ENCODE measurements around the gene VCAN. TPM values are rescaled to one million over a fixed set of nuclear protein-coding genes. Genes with fewer than 3 reads are reported as not detected.

The VCAN gene
- total and polyA plus RNA-seq, 2 of the 8 experiments (the other 6 are each of a cell fraction or from before 2014, with no cell fraction given) = 146 to 404 TPM

GRCh38 chr5:83559118-83559785 is 87.7 kb downstream of the VCAN start:
- H3K79me1 ChIP-seq (ENCODE audit: low read depth, low read length) = no peaks in the 10 kb centered on the region
- no peaks in the 10 kb centered on the region for H3K9me3 ChIP-seq (ENCODE audit: insufficient read depth in 2 of 2, low read depth in 1 of 2, low read length in 1 of 2)
- no peak overlapping the region for H3K4me2 ChIP-seq (ENCODE audit: insufficient read depth in 1 of 2, low read depth in 2 of 2, low read length in 2 of 2)
- no peak overlapping the region for H3K4me3 ChIP-seq (ENCODE audit: extremely low read depth in 1 of 4, insufficient read depth in 2 of 4, low read depth in 3 of 4, low read length in 4 of 4)
- no peaks in the 10 kb centered on the region for H3K27me3 ChIP-seq (replicated peaks in 1 of 4; ENCODE audit: control insufficient read depth in 3 of 4, extremely low read depth in 1 of 4, insufficient read depth in 3 of 4, low read length in 3 of 4)
- FAIRE-seq (no peak), DNase-seq (ENCODE audit: low read depth in 1 of 2, low spot score in 2 of 2) (no peak)
- POLR2A ChIA-PET (ENCODE audit: partially characterized antibody) = no interaction called here
- no peak overlapping the region for H2BK20ac ChIP-seq (ENCODE audit: low read length)
- no peaks in the 10 kb centered on the region for H3K79me2 ChIP-seq (ENCODE audit: control insufficient read depth in 1 of 2, insufficient read depth in 2 of 2, low read length in 2 of 2)
- H3K36me3 ChIP-seq (ENCODE audit: control insufficient read depth in 2 of 4, insufficient read depth in 4 of 4, low read length in 3 of 4) = peaks cover 5 to 66% (median 41%) of the 10 kb centered on the region in 4 experiments
- H3K27ac ChIP-seq (ENCODE audit: low read depth, low read length) = no peak overlapping the region
- H3K9ac ChIP-seq (replicated peaks in 1 of 4; ENCODE audit: extremely low read depth in 1 of 4, low read depth in 3 of 4, low read length in 3 of 4) = no peak overlapping the region
- no peak overlapping the region for H3K56ac ChIP-seq (replicated peaks; ENCODE audit: insufficient read length, low read depth, low read length)
- H3K4me1 ChIP-seq (replicated peaks in 1 of 4; ENCODE audit: control insufficient read depth in 3 of 4, insufficient read depth in 4 of 4, low read length in 3 of 4) = no peaks in the 10 kb centered on the region; a peak in 1 of 7 replicates
- H2BK5ac ChIP-seq (ENCODE audit: low read depth, low read length) = no peak overlapping the region
- peaks cover 0 to 2% of the 10 kb centered on the region in 2 experiments for H4K20me1 ChIP-seq (replicated peaks in 1 of 2; ENCODE audit: control insufficient read depth in 1 of 2, insufficient read depth in 2 of 2, low read length in 2 of 2)
- WGBS, 2 experiments (ENCODE audit: extremely low coverage in 1 of 2, insufficient coverage in 1 of 2, insufficient read length in 1 of 2, insufficient replicate concordance in 2 of 2, low coverage in 1 of 2, low lambda C conversion rate in 2 of 2, missing lambda C conversion rate in 1 of 2) = 88% methylated on average over 5 of the region's 5 CpGs; no CpG with 5 or more reads in 1 of the 2 experiments
- no peak overlapping the region for H4K5ac ChIP-seq (ENCODE audit: insufficient read length, low read depth, low read length)
- no peak overlapping the region for H3K4ac ChIP-seq (replicated peaks; ENCODE audit: insufficient read length, low read depth, low read length)
- no peak overlapping the region for H3K23ac ChIP-seq (ENCODE audit: insufficient read length)
- no peaks in the 10 kb centered on the region for H3K23me2 ChIP-seq (ENCODE audit: low read depth, low read length)
- CTCF ChIA-PET (ENCODE audit: partially characterized antibody) = interaction anchor here (0.7 to 1.0 kb wide), 3 partner anchors 15 to 1247 kb away, joined by 3 to 4 read pairs (median 3); no protein-coding TSS in a partner anchor
- H2BK15ac ChIP-seq (ENCODE audit: low read length) = no peak overlapping the region
- no peak overlapping the region for H4K91ac ChIP-seq (replicated peaks; ENCODE audit: insufficient read length, low read length)
- H3K18ac ChIP-seq (ENCODE audit: extremely low read depth, low read length) = no peak overlapping the region
- no peak overlapping the region for H2BK120ac ChIP-seq (replicated peaks; ENCODE audit: low read depth, low read length)
- no peak overlapping the region for H3K14ac ChIP-seq (ENCODE audit: insufficient read length)
- H2BK12ac ChIP-seq (ENCODE audit: low read depth, low read length) = no peak overlapping the region
- H2AK5ac ChIP-seq (ENCODE audit: low read depth, low read length) = no peak overlapping the region
- no peak overlapping the region for H4K8ac ChIP-seq (ENCODE audit: extremely low read depth, insufficient read depth, low read length)
- TF ChIP-seq HDAC6 (IDR thresholded peaks at IDR 0.05; ENCODE audit: low read depth, low read length) (no peak), POU5F1 (IDR thresholded peaks at IDR 0.05; ENCODE audit: low read depth, low read length) (no peak)
- H2AFZ ChIP-seq (ENCODE audit: low read length) = no peak overlapping the region

Data from H1 (cell line).